HL-60 (cell line): ENCODE data around the gene CYP4A11.
"Not testable (repeated sequence)": the region's sequence is repeated elsewhere in the genome, so short reads cannot be mapped to it uniquely, and the experiment has no call there.

Experiments
- DNase-seq, 2 experiments: peaks; one replicate each; pipeline ENCODE4 v3.0.0-alpha.2; 2010 to 2020; ENCODE audit warnings: low read depth in 1 of 2, low spot score in 1 of 2
- H3K27ac ChIP-seq: fragments of 250-450 bp; sonication (Bioruptor Pico); replicated peaks from 2 replicates; pipeline ENCODE4 v1.5.1; 2020; ENCODE audit warnings: mild to moderate bottlenecking, moderate library complexity
- H3K27me3 ChIP-seq: fragments of 250-450 bp; sonication (Bioruptor Pico); 2 replicates; pipeline ENCODE4 v1.5.1; 2021; ENCODE audit warnings: mild to moderate bottlenecking, moderate library complexity; ENCODE audit not compliant: insufficient read depth, poor library complexity, severe bottlenecking
- H3K4me3 ChIP-seq: replicated peaks from 2 replicates; pipeline ENCODE4 v1.5.1; 2011; ENCODE audit warnings: mild to moderate bottlenecking, control low read depth, low read length; ENCODE audit not compliant: insufficient read depth
- CTCF ChIP-seq: IDR thresholded peaks from one replicate; pipeline ENCODE4 v1.5.1; 2011; ENCODE audit warnings: low read length, control low read depth, inconsistent platforms; ENCODE audit not compliant: insufficient read depth
- GABPA ChIP-seq: IDR thresholded peaks from 2 replicates; pipeline ENCODE4 v1.6.1; 2012; ENCODE audit warnings: low read depth
- POLR2AphosphoS5 ChIP-seq: IDR thresholded peaks from 2 replicates; pipeline ENCODE4 v1.6.1; 2012; ENCODE audit warnings: low read depth
- REST ChIP-seq: IDR thresholded peaks from 2 replicates; pipeline ENCODE4 v1.6.1; 2012; ENCODE audit warnings: low read depth; ENCODE audit not compliant: insufficient replicate concordance
- SPI1 ChIP-seq: IDR thresholded peaks from 2 replicates; pipeline ENCODE4 v1.6.1; 2012; ENCODE audit warnings: low read depth, mild to moderate bottlenecking, borderline replicate concordance

Gene CYP4A11

GRCh38 chr1:46969014-46969619, 27.8 kb upstream of the CYP4A11 start:
- no peak for TF ChIP-seq REST
- no peak for TF ChIP-seq GABPA
- no peak for TF ChIP-seq POLR2AphosphoS5
- no peak for TF ChIP-seq SPI1
- TF ChIP-seq CTCF, result no peak
- Histone ChIP-seq H3K27me3 (peaks cover 3% of the 10 kb centered on the region), H3K27ac (no peak overlapping the region), H3K4me3 (no peak overlapping the region)
- DNase-seq, result no peak

- not testable (repeated sequence) for H3K27me3 ChIP-seq, DNase-seq, H3K27ac ChIP-seq, H3K4me3 ChIP-seq
These were observed 21.0 kb upstream of the CYP4A11 start for GRCh38 chr1:46962272-46962671.

- H3K27ac ChIP-seq, result no peak overlapping the region
- TF ChIP-seq POLR2AphosphoS5 (no peak), CTCF (no peak), REST (no peak), GABPA (no peak), SPI1 (no peak)
- no peak for DNase-seq
- no peak overlapping the region for H3K4me3 ChIP-seq
- H3K27me3 ChIP-seq, result no peaks in the 10 kb centered on the region
These were observed 19.9 kb upstream of the CYP4A11 start for GRCh38 chr1:46961066-46961758.

- no peak for DNase-seq
- TF ChIP-seq SPI1, result no peak
- TF ChIP-seq POLR2AphosphoS5, result no peak
- TF ChIP-seq GABPA, result no peak
- TF ChIP-seq CTCF, result no peak
- TF ChIP-seq REST, result no peak
- H3K27ac ChIP-seq, result no peak overlapping the region
- H3K4me3 ChIP-seq, result no peak overlapping the region
- no peaks in the 10 kb centered on the region for H3K27me3 ChIP-seq
These were observed 19.0 kb upstream of the CYP4A11 start for GRCh38 chr1:46960250-46960649.

GRCh38 chr1:46955116-46955515, 13.8 kb upstream of the CYP4A11 start:
- not testable (repeated sequence) for H3K4me3 ChIP-seq, H3K27ac ChIP-seq, DNase-seq, H3K27me3 ChIP-seq
